HG03139 (cell line): ENCODE data around the gene C7.
A peak's percentile ranks its signal among the peaks of the same experiment; 100 is the strongest.
"Not testable (repeated sequence)": the region's sequence is repeated elsewhere in the genome, so short reads cannot be mapped to it uniquely, and the experiment has no call there.

Experiments used
- ATAC-seq: cut with Tn5 transposase; IDR thresholded peaks from one replicate; pipeline ENCODE4 v1.9.1; 2021; ENCODE audit not compliant: unreplicated experiment

Gene C7

DNA sequence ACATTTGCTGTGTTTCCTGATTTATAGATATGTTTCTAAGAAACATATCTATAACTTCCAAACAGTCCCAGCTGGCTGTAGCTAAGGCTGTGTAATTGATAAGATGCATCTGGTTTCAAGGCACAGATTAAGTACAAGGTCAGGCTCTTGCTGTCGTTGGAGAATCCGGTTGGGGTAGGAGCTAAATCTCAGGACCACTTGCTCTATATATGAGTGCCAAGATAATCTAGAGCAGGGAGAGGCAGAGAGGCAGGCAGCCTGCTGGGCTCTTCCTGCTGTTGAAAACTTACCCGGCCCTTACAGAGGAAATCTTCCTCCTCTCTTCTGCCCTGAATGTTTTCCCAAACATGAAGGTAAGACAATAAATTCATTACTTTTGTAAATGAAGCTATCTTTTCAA, at the start of gene C7:
C7 (plus strand) TSS at position 234 of the 400 bp plus-strand sequence; CDS start at position 348, 114 bp downstream.
- ATAC-seq, result no peak

GRCh38 chr5:40860711-40861110, 48.6 kb upstream of the C7 start:
- ATAC-seq, result no peak

GRCh38 chr5:40865004-40865403, 44.3 kb upstream of the C7 start:
- ATAC-seq, result not testable (repeated sequence)

- ATAC-seq, result no peak
Observed at GRCh38 chr5:40866844-40867243, 42.5 kb upstream of the C7 start.

DNA sequence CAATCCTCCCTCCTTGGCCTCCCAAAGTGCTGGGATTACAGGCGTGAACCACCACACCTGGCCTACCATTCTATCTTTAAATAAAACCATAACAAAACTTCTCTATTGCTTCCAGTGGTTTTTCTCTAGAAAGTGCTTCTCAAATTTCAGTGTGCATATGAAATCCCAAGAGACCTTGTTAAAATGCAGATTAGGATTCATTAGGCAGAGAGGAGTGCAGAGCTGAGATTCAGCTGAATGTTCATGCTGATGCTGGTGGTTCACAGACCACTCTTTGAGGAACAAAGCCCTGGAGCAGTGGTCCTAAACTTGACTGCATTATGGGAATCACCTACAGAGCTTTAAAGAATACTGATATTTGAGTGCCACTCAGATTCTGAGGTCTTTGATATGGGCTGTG, 39.9 kb upstream of the C7 start:
- no peak for ATAC-seq

DNA sequence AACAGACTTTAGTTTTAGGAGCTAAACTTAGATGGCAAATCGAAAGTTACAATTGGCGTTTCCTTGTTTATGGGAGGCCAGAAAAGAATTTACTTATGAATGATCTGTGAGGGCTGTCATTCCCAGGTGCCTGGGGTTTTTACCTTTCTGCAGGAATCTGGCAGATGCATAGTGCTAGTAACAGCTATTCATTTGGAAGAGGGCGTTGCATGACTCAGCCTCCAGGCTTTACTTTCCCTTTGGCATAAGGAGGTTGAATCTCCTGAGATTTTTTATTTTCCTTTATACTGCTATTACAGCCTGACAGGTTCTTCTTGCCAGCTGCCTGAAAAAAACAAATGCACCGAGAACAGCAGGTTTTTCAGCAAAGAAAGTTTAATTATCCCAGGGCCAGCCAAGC, 38.1 kb upstream of the C7 start:
- no peak for ATAC-seq

- not testable (repeated sequence) for ATAC-seq
Observed at GRCh38 chr5:40872253-40872652, 37.0 kb upstream of the C7 start.

GRCh38 chr5:40873286-40873880, 35.9 kb upstream of the C7 start:
- no peak for ATAC-seq

GRCh38 chr5:40875958-40876357, 33.3 kb upstream of the C7 start:
- ATAC-seq, result no peak

- no peak for ATAC-seq
Observed at GRCh38 chr5:40877371-40877988, 31.8 kb upstream of the C7 start.

DNA sequence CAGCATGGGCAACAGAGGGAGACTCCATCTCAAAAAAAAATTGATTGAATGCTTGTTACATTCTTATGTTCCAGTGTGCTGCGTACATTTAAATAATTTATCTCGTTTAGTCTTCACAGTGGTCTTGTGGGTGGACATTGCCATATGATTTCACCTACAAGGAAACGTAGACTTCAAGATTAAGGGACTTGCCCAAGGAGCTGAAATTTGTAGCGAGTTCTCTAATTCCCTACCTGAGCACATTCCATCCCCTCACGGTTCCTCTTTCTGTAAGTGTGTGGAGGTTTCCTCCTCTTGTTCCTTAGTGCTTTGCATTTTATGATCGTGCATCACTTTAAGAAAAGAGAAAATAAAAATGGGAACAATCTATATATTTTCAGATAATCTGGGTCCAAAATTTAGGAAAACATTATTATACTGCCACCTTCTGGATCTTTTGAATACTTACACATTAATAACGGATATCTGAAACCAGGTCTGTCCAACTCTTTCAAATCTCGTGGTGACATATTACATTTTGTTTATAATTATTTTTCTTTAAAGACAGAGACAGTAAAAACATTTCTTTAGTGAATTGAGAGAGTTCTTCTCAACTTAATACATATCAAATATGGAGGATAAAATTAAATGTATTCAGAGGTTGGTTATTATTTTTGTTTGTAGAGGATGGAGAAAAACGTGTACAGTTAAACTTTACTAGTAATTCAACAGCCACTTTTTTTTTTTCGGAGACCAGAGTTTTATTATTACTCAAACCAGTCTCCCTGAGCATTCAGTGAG, 29.9 kb upstream of the C7 start:
- no peak for ATAC-seq

DNA sequence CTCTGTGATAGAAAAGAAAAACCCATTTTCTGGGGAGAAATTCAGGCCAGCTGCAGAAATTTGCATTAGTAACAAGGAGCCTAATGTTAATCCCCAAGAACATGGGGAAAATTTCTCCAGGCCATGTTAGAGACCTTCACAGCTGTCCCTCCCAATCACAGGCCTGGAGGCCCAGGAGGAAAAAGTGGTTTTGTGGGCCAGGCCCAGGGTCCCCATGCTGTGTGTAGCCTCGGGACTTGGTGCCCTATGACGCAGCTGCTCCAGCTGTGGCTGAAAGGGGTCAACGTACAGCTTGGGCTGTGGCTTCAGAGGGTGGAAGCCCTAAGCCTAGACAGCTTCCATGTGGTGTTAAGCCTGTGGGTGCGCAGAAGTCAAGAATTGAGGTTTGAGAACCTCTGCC, 27.0 kb upstream of the C7 start:
- ATAC-seq, result no peak

GRCh38 chr5:40883051-40883450, 26.2 kb upstream of the C7 start:
- ATAC-seq, result not testable (repeated sequence)

DNA sequence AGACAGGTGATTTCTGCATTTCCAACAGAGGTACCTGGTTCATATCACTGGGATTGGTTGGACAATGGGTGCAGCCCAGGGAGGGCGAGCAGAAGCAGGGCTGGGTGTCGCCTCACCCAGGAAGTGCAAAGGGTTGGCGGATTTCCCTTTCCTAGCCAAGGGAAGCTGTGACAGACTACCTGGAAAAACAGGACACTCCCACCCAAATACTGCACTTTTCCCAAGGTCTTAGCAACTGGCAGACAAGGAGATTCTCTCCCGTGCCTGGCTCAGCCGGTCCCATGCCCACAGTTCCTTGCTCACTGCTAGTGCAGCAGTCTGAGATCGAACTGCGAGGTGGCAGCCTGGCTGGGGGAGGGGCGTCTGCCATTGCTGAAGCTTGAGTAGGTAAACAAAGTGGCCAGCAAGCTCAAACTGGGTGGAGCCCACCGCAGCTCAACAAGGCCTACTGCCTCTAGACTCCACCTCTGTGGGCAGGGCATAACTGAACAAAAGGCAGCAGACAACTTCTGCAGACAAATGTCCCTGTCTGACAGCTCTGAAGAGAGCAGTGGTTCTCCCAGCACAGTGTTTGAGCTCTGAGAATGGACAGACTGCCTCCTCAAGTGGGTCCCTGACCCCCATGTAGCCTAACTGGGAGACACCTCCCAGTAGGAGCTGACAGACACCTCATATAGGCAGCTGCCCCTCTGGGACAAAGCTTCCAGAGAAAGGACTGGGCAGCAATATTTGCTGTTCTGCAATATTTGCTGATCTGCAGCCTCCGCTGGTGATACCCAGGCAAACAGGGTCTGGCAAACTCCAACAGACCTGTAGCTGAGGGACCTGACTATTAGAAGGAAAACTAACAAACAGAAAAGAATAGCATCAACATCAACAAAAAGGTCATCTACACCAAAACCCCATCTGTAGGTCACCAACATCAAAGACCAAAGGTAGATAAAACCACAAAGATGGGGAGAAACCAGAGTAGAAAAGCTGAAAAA, 13.6 kb upstream of the C7 start:
- ATAC-seq, result not testable (repeated sequence)

- peak; percentile 90 for ATAC-seq
Observed at GRCh38 chr5:40904205-40904993, 4.9 kb upstream of the C7 start.

DNA sequence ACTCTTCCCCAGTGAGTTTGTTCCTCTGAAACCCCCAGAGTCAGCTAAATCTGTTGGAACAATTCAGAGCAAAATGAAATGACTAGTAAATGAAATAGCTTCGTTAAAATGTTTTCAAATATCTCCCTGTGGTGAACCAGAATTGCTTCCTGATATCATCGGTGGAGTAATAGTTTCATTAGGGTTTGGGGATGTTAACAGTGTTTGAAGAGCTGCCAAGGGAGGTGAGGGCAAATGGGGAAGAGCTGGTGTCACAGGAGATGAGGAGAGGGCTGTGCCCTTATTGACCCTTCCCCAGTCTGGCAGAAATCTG, 4.3 kb upstream of the C7 start:
- ATAC-seq, result no peak

DNA sequence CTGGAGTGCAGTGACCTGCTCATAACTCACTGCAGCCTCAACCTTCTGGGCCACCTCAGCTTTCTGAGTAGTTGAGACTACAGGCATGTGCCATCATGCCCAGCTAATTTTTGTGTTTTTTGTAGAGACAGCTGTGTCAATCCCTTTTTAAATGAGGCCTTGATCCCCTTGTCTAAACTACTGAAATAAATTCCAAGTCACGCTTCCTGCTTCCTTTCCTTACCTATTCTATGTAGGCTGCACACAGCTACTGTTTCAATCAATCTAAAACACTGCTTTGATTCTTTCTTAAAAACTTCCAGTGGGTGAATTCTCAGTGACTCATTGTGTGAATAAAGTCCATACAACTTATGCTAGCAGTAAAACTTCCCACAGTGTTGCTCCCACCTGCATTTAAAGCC, 2.9 kb upstream of the C7 start:
- ATAC-seq, result no peak

GRCh38 chr5:40909723-40910122, 426 bp downstream of the C7 start:
- no peak for ATAC-seq

GRCh38 chr5:40911266-40911665, 2.0 kb downstream of the C7 start:
- ATAC-seq, result no peak

GRCh38 chr5:40914835-40915234, 5.5 kb downstream of the C7 start:
- no peak for ATAC-seq
